ENCODE results near the gene SERHL2.
"Not testable (repeated sequence)": the region's sequence is repeated elsewhere in the genome, so short reads cannot be mapped to it uniquely, and the experiment has no call there.

GRCh38 chr22:42563943-42564342, 10.2 kb downstream of the SERHL2 start:
- TF ChIP-seq CTCF, POLR2A (IDR thresholded peaks at IDR 0.05): not testable (repeated sequence)
